ENCODE measurements around the gene UROC1.

The UROC1 gene

GRCh38 chr3:126474498-126475412 is 42.8 kb downstream of the UROC1 start:
- Histone ChIP-seq H3F3A (ENCODE audit: insufficient read depth, low read length) (peaks cover 4% of the 10 kb centered on the region; the same call in 1 of the 2 replicates), H3K4me2 (ENCODE audit: low read depth, low read length) (peak overlapping the region; percentile 99), H3K27me3 (replicated peaks; ENCODE audit: insufficient read depth, low read length) (no peaks in the 10 kb centered on the region), H3K27ac (ENCODE audit: low read length) (peak overlapping the region; percentile 32; the same call in 1 of the 2 replicates), H3K9ac (ENCODE audit: low read length) (peak overlapping the region; percentile 56; the same call in 1 of the 2 replicates), H2AFZ (ENCODE audit: low read length) (no peak overlapping the region), H3K36me3 (replicated peaks; ENCODE audit: insufficient read depth, low read length) (peaks cover 9% of the 10 kb centered on the region; the same call in 1 of the 2 replicates), H3K9me2 (replicated peaks; ENCODE audit: insufficient read depth, low read length) (no peaks in the 10 kb centered on the region), H3K9me3 (replicated peaks; ENCODE audit: insufficient read depth, low read length) (no peaks in the 10 kb centered on the region), H3K4me3 (ENCODE audit: low read length) (peak overlapping the region; percentile 78), H4K20me1 (ENCODE audit: insufficient read depth, low read length) (0 out of 2 replicates have a peak, but pooled peaks cover 5% of the 10 kb centered on the region), H3K4me1 (ENCODE audit: low read length) (peaks cover 18% of the 10 kb centered on the region), H3K79me2 (ENCODE audit: low read length) (peaks cover 53% of the 10 kb centered on the region)
- TF ChIP-seq CTCF (IDR thresholded peaks at IDR 0.05; ENCODE audit: low read length) (no peak; the same call in 1 of the 2 replicates), EZH2 (optimal IDR thresholded peaks at IDR 0.05; ENCODE audit: low read depth, low read length) (no peak), EZH2phosphoT487 (IDR thresholded peaks at IDR 0.05; ENCODE audit: low read length) (no peak)
- DNase-seq = peak; percentile 69

DNA sequence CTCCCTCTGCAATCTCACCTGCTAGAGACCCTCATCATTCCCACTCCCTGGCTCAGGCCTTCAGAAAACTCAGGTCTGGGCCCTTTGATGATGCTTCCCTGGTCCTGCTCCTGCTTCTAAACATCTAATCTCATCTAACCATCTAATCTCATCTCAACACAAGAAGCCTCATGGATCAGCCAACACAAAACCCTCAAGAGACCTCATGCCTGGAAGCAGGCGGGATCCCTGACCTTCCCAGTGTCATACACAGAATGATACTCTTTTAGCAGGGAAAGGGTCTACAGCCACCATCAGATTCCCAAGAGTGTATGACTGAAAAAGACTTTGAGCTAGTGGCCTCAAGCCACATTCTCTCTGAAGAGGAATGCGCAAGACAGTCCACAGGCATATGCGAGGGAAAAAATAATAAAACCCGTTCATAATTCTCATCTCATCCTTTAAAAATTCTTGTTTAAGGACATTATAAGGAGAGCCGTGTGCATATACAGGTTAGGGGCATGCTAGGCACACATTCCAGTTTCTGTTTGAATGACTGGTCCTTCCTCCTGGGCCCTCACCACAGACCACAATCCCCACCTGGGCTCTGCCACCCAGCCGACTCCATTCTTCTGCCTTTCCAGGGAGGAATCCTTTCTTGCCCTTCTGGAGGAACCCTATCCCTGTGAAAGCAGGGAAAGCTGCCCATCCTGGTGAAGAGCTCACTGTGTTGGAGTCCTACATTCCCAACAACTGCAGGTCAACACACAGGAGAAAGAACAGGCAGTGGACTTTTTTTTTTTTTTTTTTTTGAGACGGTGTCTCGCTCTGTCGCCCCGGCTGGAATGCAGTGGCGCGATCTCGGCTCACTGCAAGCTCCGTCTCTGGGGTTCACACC is 44.0 kb downstream of the UROC1 start:
- 0 out of 2 replicates have a peak, but pooled peaks cover 5% of the 10 kb centered on the region for H4K20me1 ChIP-seq (ENCODE audit: insufficient read depth, low read length)
- TF ChIP-seq EZH2phosphoT487 (IDR thresholded peaks at IDR 0.05; ENCODE audit: low read length) (no peak), EZH2 (optimal IDR thresholded peaks at IDR 0.05; ENCODE audit: low read depth, low read length) (no peak), CTCF (IDR thresholded peaks at IDR 0.05; ENCODE audit: low read length) (no peak)
- H3K4me3 ChIP-seq (ENCODE audit: low read length) = no peak overlapping the region
- no peak overlapping the region for H2AFZ ChIP-seq (ENCODE audit: low read length)
- peaks cover 65% of the 10 kb centered on the region for H3K79me2 ChIP-seq (ENCODE audit: low read length)
- H3F3A ChIP-seq (ENCODE audit: insufficient read depth, low read length) = peaks cover 4% of the 10 kb centered on the region; the same call in 1 of the 2 replicates
- H3K27me3 ChIP-seq (replicated peaks; ENCODE audit: insufficient read depth, low read length) = no peaks in the 10 kb centered on the region
- peak overlapping the region; percentile 99 for H3K4me2 ChIP-seq (ENCODE audit: low read depth, low read length)
- H3K9me2 ChIP-seq (replicated peaks; ENCODE audit: insufficient read depth, low read length) = no peaks in the 10 kb centered on the region
- H3K4me1 ChIP-seq (ENCODE audit: low read length) = peaks cover 18% of the 10 kb centered on the region
- peaks cover 11% of the 10 kb centered on the region; the same call in 1 of the 2 replicates for H3K36me3 ChIP-seq (replicated peaks; ENCODE audit: insufficient read depth, low read length)
- no peaks in the 10 kb centered on the region for H3K9me3 ChIP-seq (replicated peaks; ENCODE audit: insufficient read depth, low read length)
- no peak overlapping the region for H3K27ac ChIP-seq (ENCODE audit: low read length)
- H3K9ac ChIP-seq (ENCODE audit: low read length) = no peak overlapping the region; the same call in 1 of the 2 replicates
- no peak for DNase-seq

DNA sequence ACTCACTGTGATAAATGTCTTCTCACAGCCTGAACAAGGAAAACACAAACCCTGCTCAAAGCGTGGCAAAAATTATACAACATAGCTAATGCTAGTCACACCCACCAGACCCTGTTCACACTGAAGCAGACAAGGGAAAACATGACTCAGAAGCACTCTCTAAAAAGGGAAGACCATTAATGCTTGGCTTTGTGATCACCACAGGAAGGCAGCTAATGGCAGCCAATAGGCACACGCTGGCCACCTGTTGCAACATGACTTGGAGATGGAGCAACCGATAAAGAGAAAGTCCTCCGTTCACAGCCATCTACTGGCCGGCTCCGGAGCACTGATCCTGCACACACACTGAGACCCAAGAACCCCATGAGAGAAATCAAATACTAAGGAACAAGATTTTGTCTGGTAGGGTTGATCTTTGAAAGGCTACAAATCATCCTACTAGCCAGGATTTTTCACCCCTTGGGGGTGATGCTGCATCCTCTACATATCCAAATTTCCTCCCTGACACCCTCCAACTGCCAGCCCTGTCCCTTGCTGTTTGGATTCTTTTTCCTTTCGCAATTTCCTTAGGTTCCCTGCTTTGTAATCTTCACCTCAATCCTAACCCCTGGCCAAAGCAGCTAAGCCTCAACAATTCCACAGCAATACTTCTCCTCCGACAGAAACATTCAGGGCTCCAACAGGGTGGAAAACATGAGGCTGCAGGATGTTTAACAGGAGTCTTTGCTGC is 45.1 kb downstream of the UROC1 start:
- no peak overlapping the region for H3K4me3 ChIP-seq (ENCODE audit: low read length)
- peaks cover 76% of the 10 kb centered on the region for H3K79me2 ChIP-seq (ENCODE audit: low read length)
- no peaks in the 10 kb centered on the region for H3K9me3 ChIP-seq (replicated peaks; ENCODE audit: insufficient read depth, low read length)
- 0 out of 2 replicates have a peak, but pooled peaks cover 5% of the 10 kb centered on the region for H4K20me1 ChIP-seq (ENCODE audit: insufficient read depth, low read length)
- H3K36me3 ChIP-seq (replicated peaks; ENCODE audit: insufficient read depth, low read length) = peaks cover 11% of the 10 kb centered on the region; the same call in 1 of the 2 replicates
- H3K27ac ChIP-seq (ENCODE audit: low read length) = no peak overlapping the region
- TF ChIP-seq CTCF (IDR thresholded peaks at IDR 0.05; ENCODE audit: low read length) (no peak), EZH2phosphoT487 (IDR thresholded peaks at IDR 0.05; ENCODE audit: low read length) (no peak), EZH2 (optimal IDR thresholded peaks at IDR 0.05; ENCODE audit: low read depth, low read length) (no peak)
- peak overlapping the region; percentile 99 for H3K4me2 ChIP-seq (ENCODE audit: low read depth, low read length)
- H3F3A ChIP-seq (ENCODE audit: insufficient read depth, low read length) = peaks cover 4% of the 10 kb centered on the region; the same call in 1 of the 2 replicates
- no peak overlapping the region for H2AFZ ChIP-seq (ENCODE audit: low read length)
- DNase-seq = no peak
- H3K9ac ChIP-seq (ENCODE audit: low read length) = no peak overlapping the region
- H3K4me1 ChIP-seq (ENCODE audit: low read length) = peaks cover 18% of the 10 kb centered on the region
- H3K27me3 ChIP-seq (replicated peaks; ENCODE audit: insufficient read depth, low read length) = no peaks in the 10 kb centered on the region
- no peaks in the 10 kb centered on the region for H3K9me2 ChIP-seq (replicated peaks; ENCODE audit: insufficient read depth, low read length)
